K562 (cell line): ENCODE results near the gene KLHL22. TPM values are rescaled to one million over a fixed set of nuclear protein-coding genes. Genes with fewer than 3 reads are reported as not detected.
A peak's percentile ranks its signal among the peaks of the same experiment; 100 is the strongest.

Experiments used
- CEBPG ChIP-seq, 3 experiments: fragments of 200-800 bp in 1 of 3; sonication (Bioruptor generic) in 1 of 3; sonication (generic) in 1 of 3; formaldehyde crosslinking in 1 of 3; IDR thresholded peaks in 2 of 3; conservative IDR thresholded peaks in 1 of 3; 2 replicates each; pipeline versions ENCODE4 v1.6.1 to v1.8.0; 2016 to 2022; ENCODE audit warnings: missing compliant biosample characterization in 2 of 3, missing genetic modification characterization in 2 of 3, mild to moderate bottlenecking in 1 of 3, missing genetic modification reagents in 1 of 3
- ELK1 ChIP-seq: sonication (generic); formaldehyde crosslinking; IDR thresholded peaks from 2 replicates; pipeline ENCODE4 v1.8.1; 2022; ENCODE audit warnings: missing genetic modification reagents
- ETS1 ChIP-seq: conservative IDR thresholded peaks from 2 replicates; pipeline ENCODE4 v1.6.1; 2011; ENCODE audit warnings: low read depth, mild to moderate bottlenecking, low read length; ENCODE audit not compliant: control insufficient read depth
- MTA1 ChIP-seq: fragments of 450-650 bp; IDR thresholded peaks from 2 replicates; pipeline ENCODE4 v1.6.1; 2017; ENCODE audit warnings: borderline replicate concordance
- MXI1 ChIP-seq: IDR thresholded peaks from 2 replicates; pipeline ENCODE4 v1.6.1; 2011; ENCODE audit warnings: low read depth, mild to moderate bottlenecking, improper control_type of control experiment, low read length
- TEAD2 ChIP-seq: fragments of 450-650 bp; IDR thresholded peaks from 2 replicates; pipeline ENCODE4 v1.6.1; 2016; ENCODE audit warnings: missing genetic modification characterization, control low read depth, missing compliant biosample characterization
- THAP12 ChIP-seq: fragments of 250-450 bp; sonication (Bioruptor Pico); IDR thresholded peaks from 2 replicates; pipeline ENCODE4 v1.9.0; 2021; ENCODE audit warnings: mild to moderate bottlenecking, inconsistent platforms
- ZNF584 ChIP-seq: fragments of 200-800 bp; sonication (Bioruptor generic); IDR thresholded peaks from 2 replicates; pipeline ENCODE4 v1.6.1; 2016; ENCODE audit warnings: low read depth, mild to moderate bottlenecking, missing genetic modification characterization, missing compliant biosample characterization
- polyA plus RNA-seq, 8 experiments: library from polyadenylated mRNA; depleted of rRNA in 4 of 8; stranded (reverse) in 5 of 8; unstranded in 3 of 8; fragments of >200 nt; fragmentation: Nextera tagmentation in 2 of 8; fragmentation: Illumina TruSeq in 1 of 8; extraction: Ambion mirVana in 2 of 8; extraction: Trizol in 1 of 8; gene quantifications; 2 replicates each; pipeline versions ENCODE4 v1.2.1 to v1.2.3, GENCODE V29; 2011 to 2014; ENCODE audit warnings: inconsistent platforms in 1 of 8, missing spikeins in 1 of 8
- total RNA-seq, 7 experiments: library from RNA; depleted of rRNA in 6 of 7; stranded (reverse); fragments of >200 nt in 6 of 7; fragmentation: Illumina TruSeq in 2 of 7; extraction: Trizol in 2 of 7; gene quantifications; 2 replicates each; pipeline versions ENCODE4 v1.2.1 to v1.2.3, GENCODE V29; 2011 to 2021; ENCODE audit warnings: low replicate concordance in 1 of 7

The KLHL22 gene
- total and polyA plus RNA-seq, 9 of the 15 experiments (the other 6 are each of a cell fraction or from before 2014, with no cell fraction given), result 1.3 to 25.6 (median 15.2) TPM

- no peak for TF ChIP-seq ZNF584 (CRISPR knock-in tag)
- no peak for TF ChIP-seq MTA1
- 0 out of 2 replicates have a peak, but pooled peaks have one; percentile 31 for TF ChIP-seq TEAD2 (tag)
- no peak for TF ChIP-seq ETS1
- TF ChIP-seq MXI1, result no peak
- 0 out of 2 replicates have a peak, but pooled peaks have one; percentile 16 for TF ChIP-seq THAP12
- TF ChIP-seq ELK1 (CRISPR knock-in tag), result no peak
- TF ChIP-seq CEBPG (CRISPR knock-in tag; IDR thresholded peaks at IDR 0.05), result peak; percentile 25; the same call in 1 of the 2 replicates
- TF ChIP-seq CEBPG (tag; conservative IDR thresholded peaks at IDR 0.05 in 1 of 2, IDR thresholded peaks at IDR 0.05 in 1 of 2), result no peak
Measured at GRCh38 chr22:20451920-20452319, 43.7 kb downstream of the KLHL22 start (continued).
